Epidermal melanocyte (primary cell): ENCODE results near the gene ACTL7A.
"Not testable (repeated sequence)": the region's sequence is repeated elsewhere in the genome, so short reads cannot be mapped to it uniquely, and the experiment has no call there.

Experiments
- DNase-seq: peaks from one replicate; pipeline ENCODE4 v3.0.0; 2011; ENCODE audit warnings: low spot score; ENCODE audit not compliant: insufficient read length

Gene ACTL7A

GRCh38 chr9:108877524-108877923 is 15.5 kb downstream of the ACTL7A start:
- no peak for DNase-seq

- no peak for DNase-seq
These were observed 18.8 kb downstream of the ACTL7A start for GRCh38 chr9:108880738-108881316.

- no peak for DNase-seq
These were observed 20.2 kb downstream of the ACTL7A start for GRCh38 chr9:108882052-108882888.

GRCh38 chr9:108883085-108883484 is 21.0 kb downstream of the ACTL7A start:
- no peak for DNase-seq

- no peak for DNase-seq
These were observed 22.6 kb downstream of the ACTL7A start for GRCh38 chr9:108884701-108885100.

GRCh38 chr9:108885643-108886348 is 23.7 kb downstream of the ACTL7A start:
- no peak for DNase-seq

GRCh38 chr9:108886594-108887271 is 24.7 kb downstream of the ACTL7A start:
- not testable (repeated sequence) for DNase-seq

- no peak for DNase-seq
These were observed 27.6 kb downstream of the ACTL7A start for GRCh38 chr9:108889649-108890067.

GRCh38 chr9:108894225-108894997 is 32.3 kb downstream of the ACTL7A start:
- DNase-seq, result no peak

- no peak for DNase-seq
These were observed 35.4 kb downstream of the ACTL7A start for GRCh38 chr9:108897324-108898096.

- not testable (repeated sequence) for DNase-seq
These were observed 37.1 kb downstream of the ACTL7A start for GRCh38 chr9:108899023-108899695.

GRCh38 chr9:108900176-108900575 is 38.1 kb downstream of the ACTL7A start:
- DNase-seq, result no peak

GRCh38 chr9:108903420-108904103 is 41.5 kb downstream of the ACTL7A start:
- DNase-seq, result no peak

GRCh38 chr9:108904161-108904560 is 42.1 kb downstream of the ACTL7A start:
- DNase-seq, result no peak

GRCh38 chr9:108905494-108905893 is 43.4 kb downstream of the ACTL7A start:
- no peak for DNase-seq

GRCh38 chr9:108910402-108910801 is 48.3 kb downstream of the ACTL7A start:
- DNase-seq, result no peak

- no peak for DNase-seq
These were observed 48.8 kb downstream of the ACTL7A start for GRCh38 chr9:108910914-108911313.

- no peak for DNase-seq
These were observed 49.8 kb downstream of the ACTL7A start for GRCh38 chr9:108911820-108912219.
